Natural killer cell (primary cell): ENCODE results near the gene SBNO2. TPM values are rescaled to one million over a fixed set of nuclear protein-coding genes. Genes with fewer than 3 reads are reported as not detected.
A peak's percentile ranks its signal among the peaks of the same experiment; 100 is the strongest.

ENCODE experiments used
- ATAC-seq, 3 donors: fragments of 150-1000 bp in 2 of 3; fragments of 200-7000 bp in 1 of 3; cut with Tn5 transposase; 1 replicate in 1 of 3; 2 replicates in 2 of 3; pipeline ENCODE4 v1.10.0; 2021; ENCODE audit warnings: mild to moderate bottlenecking in 2 of 3, moderate library complexity in 2 of 3
- DNase-seq, 2 donors: peaks; one replicate each; pipeline versions ENCODE4 v3.0.0 to v3.0.0-alpha.2; 2013 to 2021; ENCODE audit warnings: mixed read lengths in 1 of 2
- H3K27ac ChIP-seq: one replicate; pipeline ENCODE4 v1.5.1; 2013; ENCODE audit warnings: mild to moderate bottlenecking, low read length
- H3K27me3 ChIP-seq: one replicate; pipeline ENCODE4 v1.6.1; 2013; ENCODE audit warnings: low read length; ENCODE audit not compliant: control insufficient read depth, insufficient read depth
- H3K36me3 ChIP-seq: one replicate; pipeline ENCODE4 v1.6.1; 2013; ENCODE audit warnings: low read length; ENCODE audit not compliant: control insufficient read depth, insufficient read depth
- H3K4me1 ChIP-seq: one replicate; pipeline ENCODE4 v1.6.1; 2013; ENCODE audit warnings: low read length; ENCODE audit not compliant: control insufficient read depth, insufficient read depth
- H3K4me3 ChIP-seq: one replicate; pipeline ENCODE4 v1.5.1; 2013; ENCODE audit warnings: low read length
- H3K9me3 ChIP-seq: one replicate; pipeline ENCODE4 v1.6.1; 2013; ENCODE audit warnings: low read length; ENCODE audit not compliant: control insufficient read depth, insufficient read depth
- H3K27ac Mint-ChIP-seq, 2 donors: one replicate each; pipeline ENCODE4 v1.8.0; 2022; ENCODE audit warnings: mild to moderate bottlenecking in 2 of 2, mixed read lengths in 2 of 2, moderate library complexity in 1 of 2
- H3K27me3 Mint-ChIP-seq, 2 donors: one replicate each; pipeline ENCODE4 v1.8.0; 2022; ENCODE audit warnings: low read depth in 2 of 2, mixed read lengths in 2 of 2
- H3K36me3 Mint-ChIP-seq: one replicate; pipeline ENCODE4 v1.8.0; 2022; ENCODE audit warnings: mixed read lengths
- H3K4me1 Mint-ChIP-seq, 2 donors: one replicate each; pipeline ENCODE4 v1.8.0; 2022; ENCODE audit warnings: mixed read lengths in 2 of 2
- H3K4me3 Mint-ChIP-seq: one replicate; pipeline ENCODE4 v1.8.0; 2022; ENCODE audit warnings: mild to moderate bottlenecking, moderate library complexity, mixed read lengths
- H3K9me3 Mint-ChIP-seq, 2 donors: one replicate each; pipeline ENCODE4 v1.8.0; 2022; ENCODE audit warnings: mixed read lengths in 2 of 2
- WGBS: methylation state at CpG from one replicate; pipeline ENCODE4 v1.1.7; 2013; ENCODE audit warnings: missing lambda C conversion rate; ENCODE audit not compliant: insufficient coverage; 5-methylcytosine and 5-hydroxymethylcytosine counted together
- intact Hi-C: fragments of 100-400 bp; cut with micrococcal nuclease; formaldehyde crosslinking; loops from one replicate; pipeline ENCODE4 v1.14.2; 2022
- total RNA-seq, 4 donors: library from RNA; stranded (reverse); fragments of 120-200 nt in 1 of 4; gene quantifications; one replicate each; pipeline versions ENCODE4 v1.2.3 to v1.2.4, GENCODE V29; 2013 to 2022
- TF ChIP-seq, protein P1 (sequence below): fragments of 200-600 bp; IDR thresholded peaks from one replicate; pipeline ENCODE4 v1.8.0; 2022; ENCODE audit warnings: antibody characterized with exemption

Gene SBNO2
- total RNA-seq, 3 donors from 2014 or later (not counting 1 experiment from before 2014, with no cell fraction given): 92.0 to 106 (median 94.3) TPM

- Histone ChIP-seq H3K27me3 (no peaks in the 10 kb centered on the region), H3K9me3 (no peaks in the 10 kb centered on the region), H3K4me1 (no peaks in the 10 kb centered on the region), H3K36me3 (peaks cover 77% of the 10 kb centered on the region), H3K27ac (no peak overlapping the region), H3K4me3 (no peak overlapping the region)
- Mint-ChIP-seq H3K9me3 (no peaks in the 10 kb centered on the region), H3K4me3 (no peak overlapping the region), H3K27me3 (no peaks in the 10 kb centered on the region), H3K36me3 (no peaks in the 10 kb centered on the region), H3K4me1 (no peaks in the 10 kb centered on the region), H3K27ac (peak overlapping the region in 1 of 2 donors; percentile 52)
- TF ChIP-seq, protein P1, sequence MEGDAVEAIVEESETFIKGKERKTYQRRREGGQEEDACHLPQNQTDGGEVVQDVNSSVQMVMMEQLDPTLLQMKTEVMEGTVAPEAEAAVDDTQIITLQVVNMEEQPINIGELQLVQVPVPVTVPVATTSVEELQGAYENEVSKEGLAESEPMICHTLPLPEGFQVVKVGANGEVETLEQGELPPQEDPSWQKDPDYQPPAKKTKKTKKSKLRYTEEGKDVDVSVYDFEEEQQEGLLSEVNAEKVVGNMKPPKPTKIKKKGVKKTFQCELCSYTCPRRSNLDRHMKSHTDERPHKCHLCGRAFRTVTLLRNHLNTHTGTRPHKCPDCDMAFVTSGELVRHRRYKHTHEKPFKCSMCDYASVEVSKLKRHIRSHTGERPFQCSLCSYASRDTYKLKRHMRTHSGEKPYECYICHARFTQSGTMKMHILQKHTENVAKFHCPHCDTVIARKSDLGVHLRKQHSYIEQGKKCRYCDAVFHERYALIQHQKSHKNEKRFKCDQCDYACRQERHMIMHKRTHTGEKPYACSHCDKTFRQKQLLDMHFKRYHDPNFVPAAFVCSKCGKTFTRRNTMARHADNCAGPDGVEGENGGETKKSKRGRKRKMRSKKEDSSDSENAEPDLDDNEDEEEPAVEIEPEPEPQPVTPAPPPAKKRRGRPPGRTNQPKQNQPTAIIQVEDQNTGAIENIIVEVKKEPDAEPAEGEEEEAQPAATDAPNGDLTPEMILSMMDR: no peak
- intact Hi-C loops: no loop called here
- no peak for DNase-seq
- no peak for ATAC-seq
- 97% methylated on average over 63 of the region's 63 CpGs for WGBS
These were observed 51.8 kb downstream of the SBNO2 start for GRCh38 chr19:1122021-1122971.

DNA sequence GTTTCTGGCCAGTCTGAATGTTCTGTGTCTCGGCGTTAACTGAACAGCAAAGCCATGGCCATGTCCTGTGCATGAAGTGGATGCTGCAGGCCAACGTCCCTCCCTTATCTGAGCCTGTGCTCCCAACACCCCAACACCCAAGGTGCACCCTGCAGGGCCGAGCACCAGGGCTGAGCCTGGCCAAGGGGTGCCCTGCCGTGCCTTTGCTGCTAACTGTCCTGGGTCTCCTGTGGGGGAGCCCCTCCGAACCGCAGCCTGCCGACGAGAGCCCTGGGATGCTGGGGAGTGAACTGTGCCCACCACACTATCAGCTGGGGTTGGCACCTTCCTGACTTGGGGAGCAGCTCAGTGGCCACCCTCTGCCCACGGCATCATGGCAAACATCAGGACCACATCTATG lies 52.7 kb downstream of the SBNO2 start:
- H3K36me3 ChIP-seq: peaks cover 77% of the 10 kb centered on the region
- H3K36me3 Mint-ChIP-seq: no peaks in the 10 kb centered on the region
- H3K27me3 Mint-ChIP-seq: no peaks in the 10 kb centered on the region
- no peaks in the 10 kb centered on the region for H3K27me3 ChIP-seq
- no peaks in the 10 kb centered on the region for H3K4me1 Mint-ChIP-seq
- no peak overlapping the region for H3K4me3 ChIP-seq
- no peak overlapping the region for H3K27ac ChIP-seq
- no peak overlapping the region for H3K27ac Mint-ChIP-seq
- WGBS: 99% methylated on average over 9 of the region's 10 CpGs
- H3K9me3 ChIP-seq: no peaks in the 10 kb centered on the region
- no peak for DNase-seq
- TF ChIP-seq, protein P1: no peak
- H3K9me3 Mint-ChIP-seq: no peaks in the 10 kb centered on the region
- intact Hi-C loops: no loop called here
- ATAC-seq: no peak
- no peak overlapping the region for H3K4me3 Mint-ChIP-seq
- no peaks in the 10 kb centered on the region for H3K4me1 ChIP-seq

DNA sequence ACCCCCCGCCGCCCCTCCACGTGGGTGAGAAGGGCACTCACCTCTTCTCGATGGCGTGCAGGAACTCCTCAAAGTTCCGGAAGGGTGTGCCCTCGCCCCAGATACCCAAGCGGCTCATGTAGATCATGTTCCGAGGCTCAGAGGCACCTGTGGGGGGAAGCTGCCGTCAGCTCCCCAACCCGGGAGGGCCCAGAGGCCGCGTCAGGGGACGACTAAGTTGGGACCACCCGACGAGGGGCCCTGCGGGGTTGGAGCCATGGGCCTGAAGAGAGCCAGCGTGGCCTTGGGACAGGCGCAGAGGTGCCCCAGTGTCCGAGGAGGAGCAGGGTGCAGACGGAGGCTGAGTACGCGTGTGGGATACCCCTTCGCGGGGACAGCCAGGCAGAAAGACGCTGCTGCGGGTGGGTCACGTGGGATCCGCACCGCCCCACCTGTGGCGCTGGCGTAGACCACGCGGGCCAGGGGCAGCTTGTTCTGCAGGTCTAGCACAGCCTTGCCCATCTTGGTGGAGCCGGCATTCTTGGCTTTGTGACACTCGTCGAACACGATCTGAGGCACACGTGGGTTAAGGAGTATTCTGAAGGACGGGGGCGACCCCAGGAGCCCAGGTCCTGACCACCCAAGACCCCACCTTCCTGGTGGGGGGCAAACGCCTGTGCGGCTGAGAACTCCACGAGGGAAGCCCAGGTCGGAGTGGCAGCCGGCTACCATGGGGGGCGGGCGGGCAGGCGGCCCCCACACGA lies 54.4 kb downstream of the SBNO2 start:
- Histone ChIP-seq H3K27me3 (no peaks in the 10 kb centered on the region), H3K27ac (no peak overlapping the region), H3K4me3 (no peak overlapping the region), H3K36me3 (peaks cover 74% of the 10 kb centered on the region), H3K9me3 (no peaks in the 10 kb centered on the region), H3K4me1 (no peaks in the 10 kb centered on the region)
- no peaks in the 10 kb centered on the region for H3K36me3 Mint-ChIP-seq
- H3K9me3 Mint-ChIP-seq: no peaks in the 10 kb centered on the region
- H3K4me1 Mint-ChIP-seq: no peaks in the 10 kb centered on the region
- TF ChIP-seq, protein P1: no peak
- no peaks in the 10 kb centered on the region for H3K27me3 Mint-ChIP-seq
- DNase-seq: no peak
- 97% methylated on average over 50 of the region's 50 CpGs for WGBS
- no peak for ATAC-seq
- intact Hi-C loops: no loop called here
- no peak overlapping the region for H3K27ac Mint-ChIP-seq
- no peak overlapping the region for H3K4me3 Mint-ChIP-seq
